ENCODE measurements around the gene AEBP2.

DNA sequence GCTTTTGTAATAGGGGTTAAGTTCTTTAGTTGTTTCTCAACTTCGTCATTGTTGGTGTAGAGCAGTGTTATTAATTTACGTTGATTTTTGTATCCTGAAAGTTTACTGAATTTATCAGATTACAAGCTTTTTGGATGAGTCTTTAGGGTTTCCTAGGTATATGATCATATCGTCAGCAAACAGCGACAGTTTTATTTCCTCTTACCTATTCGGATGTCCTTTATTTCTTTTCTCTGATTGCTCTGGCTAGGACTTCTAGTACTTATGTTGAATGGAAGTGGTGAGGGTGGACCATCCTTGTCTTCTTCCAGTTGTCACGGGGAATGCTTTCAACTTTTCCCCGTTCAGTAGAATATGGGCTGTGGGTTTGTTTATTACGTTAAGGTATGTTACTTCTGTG is 37.8 kb downstream of the AEBP2 start:
- TF ChIP-seq, protein P1, sequence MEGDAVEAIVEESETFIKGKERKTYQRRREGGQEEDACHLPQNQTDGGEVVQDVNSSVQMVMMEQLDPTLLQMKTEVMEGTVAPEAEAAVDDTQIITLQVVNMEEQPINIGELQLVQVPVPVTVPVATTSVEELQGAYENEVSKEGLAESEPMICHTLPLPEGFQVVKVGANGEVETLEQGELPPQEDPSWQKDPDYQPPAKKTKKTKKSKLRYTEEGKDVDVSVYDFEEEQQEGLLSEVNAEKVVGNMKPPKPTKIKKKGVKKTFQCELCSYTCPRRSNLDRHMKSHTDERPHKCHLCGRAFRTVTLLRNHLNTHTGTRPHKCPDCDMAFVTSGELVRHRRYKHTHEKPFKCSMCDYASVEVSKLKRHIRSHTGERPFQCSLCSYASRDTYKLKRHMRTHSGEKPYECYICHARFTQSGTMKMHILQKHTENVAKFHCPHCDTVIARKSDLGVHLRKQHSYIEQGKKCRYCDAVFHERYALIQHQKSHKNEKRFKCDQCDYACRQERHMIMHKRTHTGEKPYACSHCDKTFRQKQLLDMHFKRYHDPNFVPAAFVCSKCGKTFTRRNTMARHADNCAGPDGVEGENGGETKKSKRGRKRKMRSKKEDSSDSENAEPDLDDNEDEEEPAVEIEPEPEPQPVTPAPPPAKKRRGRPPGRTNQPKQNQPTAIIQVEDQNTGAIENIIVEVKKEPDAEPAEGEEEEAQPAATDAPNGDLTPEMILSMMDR (conservative IDR thresholded peaks at IDR 0.05), result no peak
- no peak for TF ChIP-seq EZH2 (IDR thresholded peaks at IDR 0.05; ENCODE audit: low read depth)
